Right lobe of liver (tissue), 6 donors: ENCODE data around the gene SLC45A2. TPM values are rescaled to one million over a fixed set of nuclear protein-coding genes. Genes with fewer than 3 reads are reported as not detected.

ENCODE experiments used
- ATAC-seq, 4 donors: fragments of 200-7000 bp; cut with Tn5 transposase; one replicate each; pipeline ENCODE4 v1.9.1; 2020; ENCODE audit warnings: mild to moderate bottlenecking in 4 of 4, moderate library complexity in 4 of 4
- DNase-seq, 3 donors: peaks; one replicate each; pipeline ENCODE4 v3.0.0-alpha.2; 2020
- H3K27ac ChIP-seq, 3 donors: fragments of 200-600 bp; one replicate each; pipeline ENCODE4 v1.8.0; 2022
- H3K27me3 ChIP-seq, 2 donors: fragments of 200-600 bp; one replicate each; pipeline ENCODE4 v1.8.0; 2022
- H3K36me3 ChIP-seq, 4 donors: fragments of 200-600 bp; sonication (generic) in 1 of 4; one replicate each; pipeline versions ENCODE4 v1.5.1 to v1.8.0; 2017 to 2022; ENCODE audit warnings: control low read depth in 1 of 4
- H3K4me1 ChIP-seq, 4 donors: fragments of 200-600 bp; sonication (generic) in 1 of 4; one replicate each; pipeline versions ENCODE4 v1.5.1 to v1.8.0; 2017 to 2022; ENCODE audit warnings: control low read depth in 1 of 4
- H3K4me3 ChIP-seq, 3 donors: fragments of 200-600 bp; one replicate each; pipeline ENCODE4 v1.8.0; 2022
- H3K9me3 ChIP-seq, 4 donors: fragments of 200-600 bp; sonication (generic) in 1 of 4; one replicate each; pipeline versions ENCODE4 v1.5.1 to v1.8.0; 2017 to 2022; ENCODE audit warnings: control low read depth in 1 of 4
- POLR2A ChIP-seq: fragments of 450-650 bp; IDR thresholded peaks from one replicate; pipeline ENCODE4 v1.6.1; 2017; ENCODE audit warnings: antibody characterized with exemption, mild to moderate bottlenecking
- WGBS: methylation state at CpG from one replicate; pipeline ENCODE4 v1.1.6; 2018; ENCODE audit warnings: low coverage, low lambda C conversion rate; ENCODE audit not compliant: insufficient coverage; ENCODE audit errors: missing lambda C conversion rate; 5-methylcytosine and 5-hydroxymethylcytosine counted together
- intact Hi-C, 2 donors: fragments of 100-400 bp; cut with DNase I; formaldehyde crosslinking; loops; one replicate each; pipeline versions ENCODE4 v1.11.2 to v1.14.1; 2022
- total RNA-seq, 6 experiments: library from RNA; depleted of rRNA in 2 of 6; stranded (reverse); fragments of >200 nt in 2 of 6; fragmentation: NEBNext Ultra II Directional in 3 of 6; extraction: Animal tissue kit (Norgen Biotek cat#: 25700) in 3 of 6; gene quantifications; one replicate each; pipeline versions ENCODE4 v1.1.0 to v1.2.4, GENCODE V29; 2016 to 2023
- TF ChIP-seq, protein P1 (sequence below), 4 donors: fragments of 200-600 bp in 3 of 4; fragments of 450-650 bp in 1 of 4; IDR thresholded peaks; one replicate each; pipeline versions ENCODE4 v1.5.1 to v1.8.0; 2016 to 2022; ENCODE audit warnings: antibody characterized with exemption in 4 of 4, mild to moderate bottlenecking in 2 of 4
- donor health status: DM: no; HTN: yes; CAD: no.
- donor health status: DM: no; HTN: no; CAD: no.
- donor health status: DM: no; HTN: no; CAD: no.
- donor health status: DM: no; HTN: yes; CAD: no.
- donor health status: DM: no; HTN: yes; CAD: no.

The SLC45A2 gene
- total RNA-seq, 6 experiments from 2014 or later, result 0.20 to 2.3 (median 0.37) TPM

DNA sequence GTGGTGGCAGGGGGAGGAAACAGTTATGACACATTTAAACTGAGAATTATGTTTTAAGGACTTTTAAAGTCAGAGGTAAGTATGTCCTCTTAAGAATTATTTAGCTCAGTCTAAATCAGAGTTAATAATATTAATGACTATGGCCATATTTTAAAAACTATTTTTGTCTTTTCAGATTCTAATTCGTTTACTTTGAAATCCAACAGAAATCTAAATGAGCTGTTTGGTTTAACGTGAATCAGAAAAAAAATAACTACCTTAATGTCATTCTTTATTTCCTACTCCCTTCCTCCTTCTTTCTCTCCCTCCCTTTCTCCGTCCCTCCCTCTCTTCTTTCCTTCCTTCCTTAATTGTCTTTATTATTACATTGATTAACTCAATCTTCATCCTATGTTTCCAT lies 43.9 kb upstream of the SLC45A2 start:
- intact Hi-C loops, result no loop called here
- TF ChIP-seq, protein P1, sequence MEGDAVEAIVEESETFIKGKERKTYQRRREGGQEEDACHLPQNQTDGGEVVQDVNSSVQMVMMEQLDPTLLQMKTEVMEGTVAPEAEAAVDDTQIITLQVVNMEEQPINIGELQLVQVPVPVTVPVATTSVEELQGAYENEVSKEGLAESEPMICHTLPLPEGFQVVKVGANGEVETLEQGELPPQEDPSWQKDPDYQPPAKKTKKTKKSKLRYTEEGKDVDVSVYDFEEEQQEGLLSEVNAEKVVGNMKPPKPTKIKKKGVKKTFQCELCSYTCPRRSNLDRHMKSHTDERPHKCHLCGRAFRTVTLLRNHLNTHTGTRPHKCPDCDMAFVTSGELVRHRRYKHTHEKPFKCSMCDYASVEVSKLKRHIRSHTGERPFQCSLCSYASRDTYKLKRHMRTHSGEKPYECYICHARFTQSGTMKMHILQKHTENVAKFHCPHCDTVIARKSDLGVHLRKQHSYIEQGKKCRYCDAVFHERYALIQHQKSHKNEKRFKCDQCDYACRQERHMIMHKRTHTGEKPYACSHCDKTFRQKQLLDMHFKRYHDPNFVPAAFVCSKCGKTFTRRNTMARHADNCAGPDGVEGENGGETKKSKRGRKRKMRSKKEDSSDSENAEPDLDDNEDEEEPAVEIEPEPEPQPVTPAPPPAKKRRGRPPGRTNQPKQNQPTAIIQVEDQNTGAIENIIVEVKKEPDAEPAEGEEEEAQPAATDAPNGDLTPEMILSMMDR (IDR thresholded peaks at IDR 0.05), result no peak
- no peak for TF ChIP-seq POLR2A
- H3K27ac ChIP-seq, result no peak overlapping the region
- H3K4me3 ChIP-seq, result no peak overlapping the region
- H3K27me3 ChIP-seq, result no peaks in the 10 kb centered on the region
- peaks cover 0 to 30% (median 13%) of the 10 kb centered on the region in 4 donors for H3K4me1 ChIP-seq
- WGBS, result 87% methylated on average over 3 of the region's 3 CpGs
- no peaks in the 10 kb centered on the region for H3K36me3 ChIP-seq
- no peaks in the 10 kb centered on the region for H3K9me3 ChIP-seq
- ATAC-seq (no peak), DNase-seq (no peak)

GRCh38 chr5:34026089-34026761 lies 41.7 kb upstream of the SLC45A2 start:
- Histone ChIP-seq H3K4me3 (no peak overlapping the region), H3K9me3 (no peaks in the 10 kb centered on the region), H3K4me1 (peaks cover 0 to 42% (median 18%) of the 10 kb centered on the region in 4 donors), H3K27me3 (no peaks in the 10 kb centered on the region), H3K36me3 (no peaks in the 10 kb centered on the region), H3K27ac (peak overlapping the region in 2 of 3 donors; percentile 58 to 65)
- 37% methylated on average over 9 of the region's 9 CpGs for WGBS
- DNase-seq (peak; percentile 75 to 91 (median 89)), ATAC-seq (peak; percentile 93 to 99 (median 98))
- TF ChIP-seq, protein P1 (IDR thresholded peaks at IDR 0.05), result no peak
- TF ChIP-seq POLR2A, result no peak
- intact Hi-C loops, result no loop called here

DNA sequence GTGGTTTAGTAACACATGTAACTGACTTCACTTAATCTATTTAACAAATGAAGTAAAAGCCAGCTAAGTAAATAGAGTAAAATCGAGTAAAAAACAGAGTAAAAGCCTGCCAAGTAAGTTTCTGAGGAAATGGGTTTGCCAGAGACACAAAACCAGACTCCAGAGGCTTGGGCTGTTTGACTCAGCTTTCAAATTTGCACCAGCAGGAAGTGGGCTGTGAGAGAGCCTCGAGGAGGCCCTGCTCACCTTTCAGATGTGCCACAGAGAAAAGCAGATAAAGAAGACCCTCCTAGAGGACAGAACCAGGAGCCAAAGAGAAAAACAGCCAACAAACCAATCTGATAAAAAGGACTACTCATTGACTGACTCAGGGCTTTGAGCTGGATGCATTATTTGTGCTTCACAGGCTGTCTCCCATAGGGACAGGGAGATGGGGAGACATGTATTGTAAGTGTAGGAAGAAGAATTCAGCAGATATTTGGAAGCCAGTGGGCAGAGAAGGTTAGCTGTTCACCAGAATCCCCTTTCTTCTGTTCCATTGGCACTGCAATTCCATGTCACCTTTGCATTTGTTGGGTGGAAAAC lies 37.7 kb upstream of the SLC45A2 start:
- no peak for ATAC-seq
- 12% methylated on average over 2 of the region's 2 CpGs for WGBS

DNA sequence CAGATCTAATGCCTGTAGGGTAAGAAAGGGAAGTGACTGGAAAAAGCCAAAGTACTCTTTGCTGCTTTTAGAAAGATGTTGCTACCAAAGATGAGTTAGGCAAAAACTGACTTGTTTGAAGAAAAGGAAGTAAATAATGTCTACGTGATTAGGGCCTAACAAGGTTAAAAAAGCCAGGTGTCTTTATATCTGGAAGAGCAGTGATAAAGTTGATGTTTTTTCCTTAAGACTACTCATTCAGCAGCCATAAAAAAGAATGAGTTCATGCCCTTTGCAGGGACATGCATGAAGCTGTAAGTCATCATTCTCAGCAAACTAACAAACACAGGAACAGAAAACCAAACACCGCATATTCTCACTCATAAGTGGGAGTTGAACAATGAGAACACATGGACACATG lies 36.8 kb upstream of the SLC45A2 start:
- TF ChIP-seq, protein P1 (IDR thresholded peaks at IDR 0.05), result no peak
- no peak for TF ChIP-seq POLR2A
- ATAC-seq (no peak), DNase-seq (no peak)
- Histone ChIP-seq H3K36me3 (no peaks in the 10 kb centered on the region), H3K9me3 (no peaks in the 10 kb centered on the region), H3K4me1 (peaks cover 0 to 40% (median 19%) of the 10 kb centered on the region in 4 donors), H3K27me3 (no peaks in the 10 kb centered on the region), H3K4me3 (no peak overlapping the region), H3K27ac (peak overlapping the region in 1 of 3 donors; percentile 20)
- 75% methylated on average over 2 of the region's 2 CpGs for WGBS
- intact Hi-C loops, result no loop called here

More for the DNA sequence above, 37.7 kb upstream of the SLC45A2 start:
- intact Hi-C loops, result no loop called here
- Histone ChIP-seq H3K27me3 (no peaks in the 10 kb centered on the region), H3K4me1 (peaks cover 0 to 37% (median 18%) of the 10 kb centered on the region in 4 donors), H3K27ac (peak overlapping the region in 1 of 3 donors; percentile 20), H3K9me3 (no peaks in the 10 kb centered on the region), H3K36me3 (no peaks in the 10 kb centered on the region), H3K4me3 (no peak overlapping the region)
- no peak for DNase-seq
- no peak for TF ChIP-seq POLR2A
- TF ChIP-seq, protein P1 (IDR thresholded peaks at IDR 0.05), result no peak
